GM12874 (cell line): Measurements from ENCODE around the gene SYT14.

Source experiments
- TF ChIP-seq, protein P1 (sequence below): IDR thresholded peaks from 2 replicates; pipeline ENCODE4 v1.5.1; 2011; ENCODE audit warnings: low read depth, mild to moderate bottlenecking, control low read depth, low read length, moderate library complexity; ENCODE audit not compliant: insufficient read depth

Gene SYT14

GRCh38 chr1:209993061-209993830 is 55.2 kb downstream of the SYT14 start:
- TF ChIP-seq, protein P1, sequence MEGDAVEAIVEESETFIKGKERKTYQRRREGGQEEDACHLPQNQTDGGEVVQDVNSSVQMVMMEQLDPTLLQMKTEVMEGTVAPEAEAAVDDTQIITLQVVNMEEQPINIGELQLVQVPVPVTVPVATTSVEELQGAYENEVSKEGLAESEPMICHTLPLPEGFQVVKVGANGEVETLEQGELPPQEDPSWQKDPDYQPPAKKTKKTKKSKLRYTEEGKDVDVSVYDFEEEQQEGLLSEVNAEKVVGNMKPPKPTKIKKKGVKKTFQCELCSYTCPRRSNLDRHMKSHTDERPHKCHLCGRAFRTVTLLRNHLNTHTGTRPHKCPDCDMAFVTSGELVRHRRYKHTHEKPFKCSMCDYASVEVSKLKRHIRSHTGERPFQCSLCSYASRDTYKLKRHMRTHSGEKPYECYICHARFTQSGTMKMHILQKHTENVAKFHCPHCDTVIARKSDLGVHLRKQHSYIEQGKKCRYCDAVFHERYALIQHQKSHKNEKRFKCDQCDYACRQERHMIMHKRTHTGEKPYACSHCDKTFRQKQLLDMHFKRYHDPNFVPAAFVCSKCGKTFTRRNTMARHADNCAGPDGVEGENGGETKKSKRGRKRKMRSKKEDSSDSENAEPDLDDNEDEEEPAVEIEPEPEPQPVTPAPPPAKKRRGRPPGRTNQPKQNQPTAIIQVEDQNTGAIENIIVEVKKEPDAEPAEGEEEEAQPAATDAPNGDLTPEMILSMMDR: no peak

DNA sequence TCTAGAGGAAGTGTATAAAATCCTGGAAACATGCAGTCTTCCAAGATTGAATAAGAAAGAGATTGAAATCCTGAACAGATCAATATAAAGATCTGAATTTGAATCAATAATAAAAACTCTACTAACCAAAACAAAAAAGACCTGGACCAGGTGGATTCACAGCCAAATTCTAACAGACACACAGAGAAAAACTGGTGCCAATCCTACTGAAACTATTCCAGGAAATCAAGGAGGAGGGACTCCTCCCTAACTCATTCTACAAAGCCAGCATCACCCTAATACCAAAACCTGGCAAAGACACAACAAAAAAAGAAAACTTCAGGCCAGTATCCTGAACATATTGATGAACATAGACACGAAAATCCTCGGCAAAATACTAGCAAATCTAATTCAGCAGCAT is 58.3 kb downstream of the SYT14 start:
- TF ChIP-seq, protein P1: no peak

GRCh38 chr1:209999005-209999404 is 61.0 kb downstream of the SYT14 start:
- TF ChIP-seq, protein P1: no peak

- TF ChIP-seq, protein P1: no peak
Observed at GRCh38 chr1:210001751-210002150, 63.7 kb downstream of the SYT14 start.

DNA sequence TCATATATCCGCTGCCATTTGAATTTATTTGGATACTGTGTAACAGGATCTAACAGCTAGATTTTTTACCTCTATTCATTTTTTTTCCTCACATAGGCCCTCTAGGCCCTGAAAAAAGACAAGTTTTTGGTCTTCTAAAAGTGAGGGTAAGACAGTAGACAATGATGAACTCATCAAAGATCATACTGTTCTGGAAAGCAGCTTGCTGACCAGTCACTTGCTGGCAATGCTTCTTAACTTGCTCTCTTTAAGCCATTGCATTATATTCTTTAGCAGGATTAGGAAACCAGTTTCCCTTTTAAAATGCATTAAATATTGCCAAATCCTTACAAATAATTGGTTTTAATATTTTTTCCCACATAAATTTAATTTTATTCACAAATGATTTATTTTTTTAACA is 65.5 kb downstream of the SYT14 start:
- TF ChIP-seq, protein P1: no peak

- TF ChIP-seq, protein P1: no peak
Observed at GRCh38 chr1:210010161-210010560, 72.1 kb downstream of the SYT14 start.

DNA sequence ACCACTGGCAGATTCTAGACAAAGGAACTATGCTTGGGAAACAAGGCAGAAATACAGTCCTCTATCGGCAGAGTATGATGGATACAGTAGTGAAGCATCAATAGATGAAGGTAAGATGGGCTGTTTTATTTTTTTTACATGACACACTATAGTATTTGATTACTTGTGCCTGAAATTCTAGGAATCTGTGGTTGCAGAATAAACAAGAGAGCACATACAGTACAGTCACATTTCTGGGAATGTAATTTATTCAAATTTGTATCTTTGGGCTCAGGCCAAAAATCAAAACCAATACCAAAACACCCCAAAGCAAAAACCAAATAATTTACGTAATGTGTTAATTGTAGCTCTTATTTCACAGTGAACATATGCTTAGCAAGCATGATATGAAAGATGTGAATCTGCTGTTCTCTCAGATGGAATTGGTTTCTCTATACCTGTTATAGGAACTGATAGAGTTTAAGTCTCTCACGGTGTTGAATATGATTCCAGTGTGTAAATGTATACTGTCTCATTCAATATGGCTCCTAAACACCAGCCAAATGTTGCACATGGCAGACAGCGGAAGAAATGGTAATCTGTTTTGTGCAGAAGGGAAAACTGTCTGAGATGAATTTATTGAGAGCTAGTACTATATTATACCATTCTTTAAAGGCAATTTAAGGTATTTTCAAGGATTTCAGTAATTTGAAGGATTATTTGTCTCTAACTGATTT is 83.3 kb downstream of the SYT14 start:
- TF ChIP-seq, protein P1: no peak
